HCT116 (cell line): ENCODE results near the gene RIMBP2.

ENCODE experiments used
- EZH2 ChIP-seq: fragments of 200-600 bp; sonication (generic); IDR thresholded peaks from 2 replicates; pipeline ENCODE4 v1.6.1; 2017; ENCODE audit warnings: antibody characterized with exemption, mixed run types
- RAD21 ChIP-seq: IDR thresholded peaks from 2 replicates; pipeline ENCODE4 v1.6.1; 2012; ENCODE audit warnings: low read depth, mild to moderate bottlenecking
- SP1 ChIP-seq: IDR thresholded peaks from 2 replicates; pipeline ENCODE4 v1.6.1; 2012; ENCODE audit warnings: low read depth
- SRF ChIP-seq: IDR thresholded peaks from 2 replicates; pipeline ENCODE4 v1.6.1; 2012; ENCODE audit warnings: low read depth
- TCF7L2 ChIP-seq: IDR thresholded peaks from 2 replicates; pipeline ENCODE4 v1.7.0; 2011; ENCODE audit warnings: borderline replicate concordance, inconsistent platforms; ENCODE audit not compliant: insufficient read depth, insufficient read length; ENCODE audit errors: extremely low read depth
- TF ChIP-seq, protein P1 (sequence below), 3 experiments: fragments of 200-600 bp in 1 of 3; sonication (generic) in 1 of 3; IDR thresholded peaks in 2 of 3; conservative IDR thresholded peaks in 1 of 3; 2 replicates each; pipeline ENCODE4 v1.5.1; 2012 to 2017; ENCODE audit warnings: low read depth in 2 of 3, low read length in 2 of 3, antibody characterized with exemption in 1 of 3, borderline replicate concordance in 1 of 3, control low read depth in 1 of 3, mild to moderate bottlenecking in 1 of 3, mixed read lengths in 1 of 3, mixed run types in 1 of 3, moderate library complexity in 1 of 3; ENCODE audit not compliant: insufficient read depth in 1 of 3

DNA sequence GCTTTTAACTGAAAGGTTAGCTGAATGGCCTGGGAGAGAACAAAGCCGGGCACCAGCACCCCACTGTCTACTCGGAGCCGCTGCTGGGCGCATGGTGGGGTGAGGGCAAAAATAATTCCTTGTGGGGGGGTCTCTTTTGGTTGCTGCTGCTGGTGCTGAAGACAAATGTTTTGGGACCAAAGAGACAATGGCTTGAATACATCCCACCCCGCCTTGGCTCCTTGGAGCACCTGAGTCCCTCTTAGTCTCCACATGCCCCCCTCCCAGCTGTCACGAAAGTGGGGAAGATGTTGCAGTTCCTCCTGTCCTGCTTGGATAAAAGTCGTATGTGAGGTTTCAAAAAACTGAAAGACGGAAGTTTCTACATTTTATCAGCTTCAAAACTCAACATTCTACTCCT lies 293.4 kb downstream of the RIMBP2 start:
- TF ChIP-seq SRF, result no peak
- TF ChIP-seq, protein P1, sequence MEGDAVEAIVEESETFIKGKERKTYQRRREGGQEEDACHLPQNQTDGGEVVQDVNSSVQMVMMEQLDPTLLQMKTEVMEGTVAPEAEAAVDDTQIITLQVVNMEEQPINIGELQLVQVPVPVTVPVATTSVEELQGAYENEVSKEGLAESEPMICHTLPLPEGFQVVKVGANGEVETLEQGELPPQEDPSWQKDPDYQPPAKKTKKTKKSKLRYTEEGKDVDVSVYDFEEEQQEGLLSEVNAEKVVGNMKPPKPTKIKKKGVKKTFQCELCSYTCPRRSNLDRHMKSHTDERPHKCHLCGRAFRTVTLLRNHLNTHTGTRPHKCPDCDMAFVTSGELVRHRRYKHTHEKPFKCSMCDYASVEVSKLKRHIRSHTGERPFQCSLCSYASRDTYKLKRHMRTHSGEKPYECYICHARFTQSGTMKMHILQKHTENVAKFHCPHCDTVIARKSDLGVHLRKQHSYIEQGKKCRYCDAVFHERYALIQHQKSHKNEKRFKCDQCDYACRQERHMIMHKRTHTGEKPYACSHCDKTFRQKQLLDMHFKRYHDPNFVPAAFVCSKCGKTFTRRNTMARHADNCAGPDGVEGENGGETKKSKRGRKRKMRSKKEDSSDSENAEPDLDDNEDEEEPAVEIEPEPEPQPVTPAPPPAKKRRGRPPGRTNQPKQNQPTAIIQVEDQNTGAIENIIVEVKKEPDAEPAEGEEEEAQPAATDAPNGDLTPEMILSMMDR (IDR thresholded peaks at IDR 0.05 in 2 of 3, conservative IDR thresholded peaks at IDR 0.05 in 1 of 3; ENCODE audit: borderline replicate concordance in 1 of 3, insufficient read depth in 1 of 3, low read depth in 2 of 3, low read length in 2 of 3), result no peak
- no peak for TF ChIP-seq SP1
- no peak for TF ChIP-seq EZH2
- no peak for TF ChIP-seq RAD21
- no peak for TF ChIP-seq TCF7L2
